OCI-M2 (cell line): ENCODE results near the gene PRKN.
"Not testable (repeated sequence)": the region's sequence is repeated elsewhere in the genome, so short reads cannot be mapped to it uniquely, and the experiment has no call there.

Experiments
- DNase-seq: peaks from one replicate; lab custom pipeline; 2025; ENCODE audit not compliant: unreplicated experiment; lab: John Stamatoyannopoulos, UW

PRKN gene

DNA sequence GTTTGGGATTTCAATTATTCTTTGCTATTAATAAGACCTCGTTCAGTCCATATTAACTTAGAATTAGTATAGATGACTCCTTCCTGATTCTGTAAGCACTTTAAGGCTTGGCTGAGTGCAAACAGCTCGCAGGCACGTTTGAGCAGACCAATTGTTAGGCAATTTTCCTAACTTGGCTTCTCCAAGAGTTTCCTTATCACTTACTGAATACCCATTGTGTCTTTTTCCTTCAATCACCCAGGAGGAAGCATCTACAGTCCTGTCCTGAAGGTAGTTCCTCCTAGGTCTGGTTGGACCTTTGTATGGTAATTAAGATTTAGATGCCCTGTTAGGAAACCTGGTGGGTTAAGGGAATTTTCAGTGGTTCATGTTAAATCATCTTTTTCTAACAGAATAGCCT, 1414.1 kb downstream of the PRKN start:
- DNase-seq = not testable (repeated sequence)

DNA sequence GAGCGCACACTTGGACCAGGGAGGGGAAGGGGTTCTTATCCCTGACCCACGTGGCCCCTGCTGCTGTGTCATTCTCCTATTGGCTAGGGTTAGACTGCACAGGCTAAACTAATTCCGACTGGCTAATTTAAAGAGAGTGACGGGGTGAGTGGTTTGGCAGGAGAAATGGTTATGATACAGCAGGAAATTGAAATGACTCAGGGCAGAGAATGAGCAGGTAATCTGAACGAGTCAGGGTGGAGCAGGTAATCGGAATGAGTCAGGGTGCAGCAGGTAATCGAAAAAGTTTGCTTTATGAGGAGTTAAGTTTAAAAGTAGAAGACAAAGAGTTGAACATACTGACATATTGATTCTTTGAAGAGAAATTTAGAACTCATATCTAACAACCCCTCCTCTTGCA, 1417.8 kb downstream of the PRKN start:
- not testable (repeated sequence) for DNase-seq

DNA sequence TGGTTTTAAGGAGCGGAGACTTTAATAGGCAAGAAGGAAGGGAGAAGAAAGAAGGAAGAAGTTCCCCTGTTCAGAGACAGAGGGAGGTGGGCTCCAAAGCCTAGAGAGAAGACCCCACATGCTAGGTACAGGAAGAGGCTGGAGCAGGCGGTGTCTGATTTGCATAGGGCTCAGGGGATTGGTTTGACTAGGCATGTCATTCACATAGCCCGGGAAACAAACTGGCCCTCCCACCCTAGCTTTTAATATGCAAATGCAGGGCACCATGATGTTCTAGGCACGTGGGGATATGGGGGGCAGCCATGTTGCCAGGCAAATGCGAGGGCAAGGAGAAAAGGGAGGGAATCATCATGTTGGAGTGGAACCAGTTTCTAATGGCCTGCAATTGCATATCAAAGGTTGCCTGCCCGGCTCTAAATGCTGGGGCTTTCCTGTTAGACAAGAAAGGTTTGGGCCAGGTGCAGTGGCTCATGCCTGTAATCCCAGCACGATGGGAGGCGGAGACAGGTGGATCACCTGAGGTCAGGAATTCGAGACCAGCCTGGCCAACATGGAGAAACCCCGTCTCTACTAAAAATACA, 1419.4 kb downstream of the PRKN start:
- no peak for DNase-seq

DNA sequence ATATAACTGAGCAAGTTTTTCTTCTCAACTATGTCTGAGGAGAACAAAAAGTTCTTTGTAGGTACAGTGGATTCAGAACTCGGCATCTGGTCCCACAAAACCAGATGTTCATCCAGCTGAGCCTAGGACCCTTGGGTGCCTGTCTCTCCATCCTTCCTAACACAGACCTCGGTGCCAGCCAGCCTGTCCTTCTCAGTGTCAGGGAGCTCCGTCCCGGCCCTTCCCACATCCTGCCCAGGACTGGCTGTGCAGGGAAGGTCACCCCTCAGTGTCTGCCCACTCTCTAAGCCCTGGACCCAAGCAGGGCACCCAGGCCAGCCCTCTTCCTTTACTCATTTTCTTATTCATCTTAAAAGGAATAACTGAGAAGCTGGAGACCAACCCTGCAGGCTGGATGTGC, 1421.7 kb downstream of the PRKN start:
- no peak for DNase-seq

DNA sequence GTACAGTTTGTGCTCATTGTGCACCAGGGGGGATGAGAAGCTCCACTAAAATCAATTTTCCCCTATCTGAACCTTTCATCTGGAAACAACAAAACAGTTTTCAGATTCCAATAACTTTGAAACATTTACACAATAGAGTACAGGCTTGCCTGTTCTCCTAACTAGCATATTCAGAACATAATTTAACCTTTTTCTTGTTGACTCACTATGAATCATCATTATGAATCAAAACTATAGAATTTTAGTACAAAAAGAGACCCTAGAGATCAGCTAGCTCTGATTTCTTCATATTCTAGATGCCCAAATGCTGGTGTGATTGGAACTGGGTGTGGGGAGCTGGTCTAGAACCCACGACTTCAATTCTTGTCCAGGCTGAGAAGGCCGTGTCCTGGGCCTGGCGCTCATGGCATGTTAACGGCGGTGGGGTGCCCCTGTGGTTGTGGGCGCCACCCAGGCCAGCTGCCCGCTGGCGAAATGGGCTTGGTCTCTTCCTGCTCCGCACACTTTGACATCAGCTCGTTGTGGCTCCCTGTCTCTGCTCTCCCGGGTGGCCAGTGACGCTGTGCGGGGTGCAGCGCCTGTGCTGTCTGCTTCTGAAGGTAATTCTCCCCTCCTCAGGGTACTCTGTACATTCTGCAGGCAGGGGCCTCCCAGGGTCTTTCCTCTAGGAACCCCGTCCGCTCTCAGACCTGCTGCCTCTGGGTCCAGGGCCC, 1423.8 kb downstream of the PRKN start:
- DNase-seq = no peak

DNA sequence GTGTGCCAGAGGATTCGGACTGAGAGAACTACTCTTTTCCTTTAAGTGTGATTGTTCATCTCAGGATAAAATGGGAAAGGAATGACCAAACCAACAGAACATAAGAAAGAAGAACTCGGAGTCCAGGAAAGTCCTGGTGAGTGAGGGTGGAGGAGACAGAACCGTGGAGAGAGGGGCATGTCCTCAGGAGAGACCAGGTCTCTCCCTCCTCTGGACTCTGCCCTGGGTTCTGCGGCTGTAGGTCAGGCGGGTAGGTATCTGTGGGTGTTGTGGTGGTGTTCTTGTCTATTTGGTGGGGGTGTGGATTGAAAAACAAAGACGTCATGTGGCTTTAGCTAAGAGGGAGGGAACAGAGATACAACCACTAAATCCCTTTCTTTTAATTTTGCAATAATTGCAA, 1424.6 kb downstream of the PRKN start:
- no peak for DNase-seq

DNA sequence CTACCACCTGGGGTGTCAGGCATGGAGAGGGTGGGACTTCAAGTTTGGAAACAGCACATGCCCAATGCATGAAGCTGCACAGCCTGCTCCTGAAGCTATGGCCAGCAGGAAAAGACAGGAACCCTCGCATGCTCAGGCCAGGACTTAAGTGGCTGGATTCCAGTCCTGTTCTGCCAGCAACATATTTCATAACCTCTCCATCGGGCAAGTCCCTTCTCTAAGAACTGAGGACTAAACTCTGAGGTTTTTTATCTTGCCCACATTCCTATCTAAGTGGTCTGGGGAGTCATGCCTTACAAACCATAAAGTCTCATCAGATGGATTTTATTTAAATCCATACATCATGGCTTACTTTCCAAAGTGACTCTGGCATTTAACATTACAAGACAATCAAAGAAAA, 1426.2 kb downstream of the PRKN start:
- DNase-seq = no peak

DNA sequence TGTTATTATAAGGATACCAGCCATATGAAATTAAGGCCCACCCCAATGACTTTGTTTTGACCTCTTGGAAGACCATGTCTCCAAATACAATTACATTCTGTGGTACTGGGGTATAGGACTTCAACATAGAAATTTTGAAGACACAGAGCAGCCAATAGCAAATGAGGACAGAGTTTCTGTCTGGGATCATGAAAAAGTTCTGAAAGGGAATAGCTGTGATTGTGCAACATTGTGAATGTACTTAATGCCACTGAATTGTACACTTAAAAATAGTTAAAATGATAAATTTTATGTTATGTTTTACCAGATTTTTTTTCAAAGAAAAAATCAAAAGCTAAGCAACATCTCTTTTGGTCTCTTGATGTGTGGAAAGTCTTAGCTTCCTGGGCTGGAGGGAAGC, 1426.7 kb downstream of the PRKN start:
- DNase-seq = no peak

DNA sequence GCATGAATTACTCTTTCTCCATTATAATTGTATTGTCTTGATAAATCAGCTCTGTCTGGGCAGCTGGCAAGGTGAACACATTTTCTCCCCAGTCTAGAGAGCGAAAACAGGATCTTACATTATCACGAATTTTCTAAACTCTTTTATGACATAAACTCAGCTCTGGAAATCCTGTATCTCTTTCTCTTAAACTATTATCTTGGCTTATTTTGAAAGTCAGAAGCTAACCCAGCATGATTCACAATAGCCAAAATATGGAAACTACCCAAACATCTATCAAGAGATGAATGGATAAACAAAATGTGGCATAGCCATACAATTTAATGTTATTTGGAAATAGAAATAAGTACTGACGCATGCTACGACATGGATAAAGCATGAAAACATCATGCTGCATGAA, 1427.8 kb downstream of the PRKN start:
- DNase-seq = no peak
